ENCODE results near the gene LRRC46. TPM values are rescaled to one million over a fixed set of nuclear protein-coding genes. Genes with fewer than 3 reads are reported as not detected.

The LRRC46 gene
- total and polyA plus RNA-seq, 2 of the 4 experiments (the other 2 are of a cell fraction), result 0.77 TPM; not detected in 1

- Histone ChIP-seq H3K14ac (replicated peaks; ENCODE audit: low read depth, low read length) (no peak overlapping the region), H2BK15ac (ENCODE audit: low read depth, low read length) (no peak overlapping the region), H4K5ac (ENCODE audit: low read depth, low read length) (no peak overlapping the region), H4K91ac (ENCODE audit: insufficient read depth, low read depth, low read length) (no peak overlapping the region), H3K27ac (ENCODE audit: insufficient read depth, low read length) (no peak overlapping the region), H3K56ac (ENCODE audit: extremely low read depth, insufficient read depth, low read length) (no peak overlapping the region), H3K36me3 (ENCODE audit: control insufficient read depth, insufficient read depth, low read length) (peaks cover 43% of the 10 kb centered on the region), H3K23ac (ENCODE audit: low read depth, low read length) (no peak overlapping the region), H3K4me3 (ENCODE audit: insufficient read depth, low read depth, low read length) (no peak overlapping the region), H3K27me3 (ENCODE audit: control insufficient read depth, insufficient read depth, low read length) (no peaks in the 10 kb centered on the region), H3K4me2 (ENCODE audit: low read depth, low read length) (no peak overlapping the region), H3K9ac (ENCODE audit: low read depth, low read length) (no peak overlapping the region), H2AK9ac (replicated peaks; ENCODE audit: low read depth, low read length, poor library complexity) (no peak overlapping the region), H3K4ac (ENCODE audit: low read depth, low read length) (no peak overlapping the region), H4K8ac (ENCODE audit: low read depth in 2 of 2, low read length in 2 of 2) (no peak overlapping the region), H3K18ac (ENCODE audit: low read depth, low read length) (no peak overlapping the region), H3K4me1 (ENCODE audit: control insufficient read depth, insufficient read depth, low read length) (peaks cover 11% of the 10 kb centered on the region; the same call in 1 of the 2 replicates), H3K9me3 (ENCODE audit: control insufficient read depth, insufficient read depth, low read length) (no peaks in the 10 kb centered on the region), H2BK5ac (ENCODE audit: low read depth, low read length, poor library complexity, severe bottlenecking) (no peak overlapping the region), H2AFZ (replicated peaks; ENCODE audit: low read length, poor library complexity) (no peak overlapping the region), H2AK5ac (ENCODE audit: low read depth, low read length) (no peak overlapping the region), H3K79me1 (ENCODE audit: low read depth in 1 of 2, low read length in 2 of 2) (peaks cover 1 to 22% of the 10 kb centered on the region in 2 experiments; a peak in 2 of 4 replicates), H2BK20ac (ENCODE audit: low read depth, low read length) (no peak overlapping the region), H2BK120ac (ENCODE audit: low read depth, low read length) (no peak overlapping the region), H3K9me1 (ENCODE audit: insufficient read depth, low read length) (0 out of 2 replicates have a peak, but pooled peaks cover 4% of the 10 kb centered on the region), H4K20me1 (ENCODE audit: insufficient read depth, low read length) (no peaks in the 10 kb centered on the region)
- no CpG with 5 or more reads among the region's 4 CpGs for WGBS, 2 experiments (ENCODE audit: extremely low coverage in 2 of 2, insufficient read length in 1 of 2)
- dilution Hi-C loops (cut with HindIII; ENCODE audit: low sequenced_read_pairs, unreplicated experiment), result no loop called here
- TF ChIP-seq POLR2A (IDR thresholded peaks at IDR 0.05; ENCODE audit: low read depth, low read length) (no peak), RFX5 (IDR thresholded peaks at IDR 0.05; ENCODE audit: low read depth, low read length) (no peak)
- ATAC-seq (ENCODE audit: low read depth) (no peak), DNase-seq (no peak)
- TSS peak; percentile 86 for BruUV-seq (replicated peaks)
- in situ Hi-C loops (cut with MboI; ENCODE audit: low sequenced_read_pairs), result no loop called here
- ChIA-PET POLR2A (ENCODE audit: unreplicated experiment) (no interaction called here), CTCF (no interaction called here)
- intact Hi-C loops (cut with micrococcal nuclease), result no loop called here
These were observed 8.0 kb upstream of the LRRC46 start for GRCh38 chr17:47823519-47823918.

Data from IMR-90 (cell line).